Upper lobe of left lung (tissue), 4 donors: ENCODE measurements around the gene LRRC8E.

ENCODE experiments used
- EP300 ChIP-seq, 4 donors: sonication (generic); formaldehyde crosslinking; IDR thresholded peaks; one replicate each; pipeline ENCODE4 v1.5.1; 2017; ENCODE audit warnings: antibody characterized with exemption in 4 of 4, control low read depth in 2 of 4
- POLR2A ChIP-seq, 4 donors: fragments of 450-650 bp; IDR thresholded peaks; one replicate each; pipeline ENCODE4 v1.5.1; 2016 to 2017; ENCODE audit warnings: antibody characterized with exemption in 4 of 4, mild to moderate bottlenecking in 2 of 4
- POLR2AphosphoS5 ChIP-seq, 2 donors: sonication (generic); formaldehyde crosslinking; IDR thresholded peaks; one replicate each; pipeline ENCODE4 v1.5.1; 2017; ENCODE audit warnings: antibody characterized with exemption in 2 of 2
- TF ChIP-seq, protein P1 (sequence below), 6 experiments: fragments of 450-650 bp in 4 of 6; fragments of 200-600 bp in 2 of 6; sonication (generic) in 2 of 6; IDR thresholded peaks; one replicate each; pipeline ENCODE4 v1.5.1; 2016 to 2019; ENCODE audit warnings: antibody characterized with exemption in 6 of 6

DNA sequence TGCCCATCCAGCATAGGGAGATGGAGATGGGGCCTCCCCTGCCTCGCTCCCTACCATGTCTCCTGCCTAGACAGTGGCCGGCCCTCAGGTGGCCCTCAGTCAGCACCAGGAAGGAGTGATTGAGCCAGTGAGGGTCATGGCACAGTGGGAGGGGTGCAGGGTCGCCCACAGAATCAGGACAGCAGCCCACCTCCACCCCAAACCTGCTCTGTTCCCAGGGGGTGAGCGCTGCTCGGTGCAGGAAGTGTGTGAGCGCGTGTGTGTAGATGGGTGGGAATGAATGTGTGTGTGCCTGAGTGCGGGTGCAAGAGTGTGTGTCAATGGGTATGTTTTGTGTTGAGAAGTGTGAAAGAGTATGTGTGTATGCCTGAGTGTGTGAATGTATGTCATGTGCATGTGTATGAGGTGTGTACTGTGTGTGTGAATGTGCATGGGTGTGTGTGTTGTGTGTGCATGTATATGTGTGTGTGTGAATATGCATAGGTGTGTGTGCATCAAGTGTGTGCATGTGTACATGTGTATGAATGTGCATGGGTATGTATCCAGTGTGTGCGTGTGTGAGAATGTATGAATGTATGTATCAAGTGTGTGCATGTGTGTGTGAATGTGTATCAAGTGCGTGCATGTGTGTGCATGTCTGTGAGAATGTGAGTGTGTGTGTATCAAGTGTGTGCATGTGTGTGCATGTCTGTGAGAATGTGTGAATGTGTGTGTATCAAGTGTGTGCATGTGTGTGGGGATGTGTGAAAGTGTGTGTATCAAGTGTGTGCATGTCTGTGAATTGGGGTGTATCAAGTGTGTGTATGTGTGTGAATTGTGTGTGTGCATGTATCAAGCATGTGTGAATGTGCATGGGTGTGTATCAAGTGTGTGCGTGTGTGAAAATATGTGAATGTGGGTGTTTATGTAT, 46.3 kb upstream of the LRRC8E start:
- TF ChIP-seq, protein P1, sequence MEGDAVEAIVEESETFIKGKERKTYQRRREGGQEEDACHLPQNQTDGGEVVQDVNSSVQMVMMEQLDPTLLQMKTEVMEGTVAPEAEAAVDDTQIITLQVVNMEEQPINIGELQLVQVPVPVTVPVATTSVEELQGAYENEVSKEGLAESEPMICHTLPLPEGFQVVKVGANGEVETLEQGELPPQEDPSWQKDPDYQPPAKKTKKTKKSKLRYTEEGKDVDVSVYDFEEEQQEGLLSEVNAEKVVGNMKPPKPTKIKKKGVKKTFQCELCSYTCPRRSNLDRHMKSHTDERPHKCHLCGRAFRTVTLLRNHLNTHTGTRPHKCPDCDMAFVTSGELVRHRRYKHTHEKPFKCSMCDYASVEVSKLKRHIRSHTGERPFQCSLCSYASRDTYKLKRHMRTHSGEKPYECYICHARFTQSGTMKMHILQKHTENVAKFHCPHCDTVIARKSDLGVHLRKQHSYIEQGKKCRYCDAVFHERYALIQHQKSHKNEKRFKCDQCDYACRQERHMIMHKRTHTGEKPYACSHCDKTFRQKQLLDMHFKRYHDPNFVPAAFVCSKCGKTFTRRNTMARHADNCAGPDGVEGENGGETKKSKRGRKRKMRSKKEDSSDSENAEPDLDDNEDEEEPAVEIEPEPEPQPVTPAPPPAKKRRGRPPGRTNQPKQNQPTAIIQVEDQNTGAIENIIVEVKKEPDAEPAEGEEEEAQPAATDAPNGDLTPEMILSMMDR (IDR thresholded peaks at IDR 0.05) = no peak
- TF ChIP-seq POLR2A (IDR thresholded peaks at IDR 0.05) (no peak), POLR2AphosphoS5 (IDR thresholded peaks at IDR 0.05) (no peak), EP300 (IDR thresholded peaks at IDR 0.05) (no peak)
